ENCODE results near the gene NCAPD2.
A peak's percentile ranks its signal among the peaks of the same experiment; 100 is the strongest.
"Not testable (repeated sequence)": the region's sequence is repeated elsewhere in the genome, so short reads cannot be mapped to it uniquely, and the experiment has no call there.

Gene NCAPD2

DNA sequence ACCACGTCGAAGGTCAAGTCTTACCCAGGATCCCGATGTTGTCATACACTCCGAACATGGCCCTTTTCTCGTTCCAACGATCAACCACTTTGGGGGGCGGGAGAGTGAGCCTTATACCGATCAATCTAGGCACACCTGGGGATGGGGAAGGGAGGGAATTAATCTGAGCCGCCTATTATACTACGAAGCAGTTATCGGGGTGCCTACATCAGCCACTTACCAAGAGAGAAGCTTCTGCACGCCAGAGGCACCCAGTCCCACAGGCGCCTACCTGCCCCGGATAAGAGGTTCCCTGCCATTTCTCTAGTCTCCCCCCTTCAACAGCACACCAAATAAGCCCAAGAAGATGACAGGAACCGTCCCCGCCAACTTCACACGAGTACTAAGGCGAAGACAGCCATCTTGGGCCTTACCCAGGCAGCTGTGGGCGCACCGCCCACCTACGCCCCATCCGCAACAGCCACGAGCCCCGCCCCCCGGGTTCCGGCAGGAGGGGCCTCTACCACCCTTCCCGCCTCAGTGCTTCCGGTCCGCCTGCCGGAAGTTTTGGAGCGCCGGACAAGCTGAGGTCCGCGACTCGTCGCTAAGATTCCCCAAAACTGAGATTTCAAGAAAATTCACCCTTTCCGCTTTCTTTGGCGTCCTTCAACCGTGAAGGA, 935 bp upstream of the NCAPD2 start, which contains the start of gene MRPL51:
MRPL51 (minus strand) TSS at position 425 of the 659 bp plus-strand sequence; CDS start at position 299, 126 bp downstream.
- Histone ChIP-seq H3K4me3 (peak within 1 kb of the TSS; percentile 83), H3K27ac (peak within 1 kb of the TSS; percentile 73 to 96)
- DNase-seq (ENCODE audit: low spot score) = peak; percentile 96
- TF ChIP-seq, protein P1, sequence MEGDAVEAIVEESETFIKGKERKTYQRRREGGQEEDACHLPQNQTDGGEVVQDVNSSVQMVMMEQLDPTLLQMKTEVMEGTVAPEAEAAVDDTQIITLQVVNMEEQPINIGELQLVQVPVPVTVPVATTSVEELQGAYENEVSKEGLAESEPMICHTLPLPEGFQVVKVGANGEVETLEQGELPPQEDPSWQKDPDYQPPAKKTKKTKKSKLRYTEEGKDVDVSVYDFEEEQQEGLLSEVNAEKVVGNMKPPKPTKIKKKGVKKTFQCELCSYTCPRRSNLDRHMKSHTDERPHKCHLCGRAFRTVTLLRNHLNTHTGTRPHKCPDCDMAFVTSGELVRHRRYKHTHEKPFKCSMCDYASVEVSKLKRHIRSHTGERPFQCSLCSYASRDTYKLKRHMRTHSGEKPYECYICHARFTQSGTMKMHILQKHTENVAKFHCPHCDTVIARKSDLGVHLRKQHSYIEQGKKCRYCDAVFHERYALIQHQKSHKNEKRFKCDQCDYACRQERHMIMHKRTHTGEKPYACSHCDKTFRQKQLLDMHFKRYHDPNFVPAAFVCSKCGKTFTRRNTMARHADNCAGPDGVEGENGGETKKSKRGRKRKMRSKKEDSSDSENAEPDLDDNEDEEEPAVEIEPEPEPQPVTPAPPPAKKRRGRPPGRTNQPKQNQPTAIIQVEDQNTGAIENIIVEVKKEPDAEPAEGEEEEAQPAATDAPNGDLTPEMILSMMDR (IDR thresholded peaks at IDR 0.05) = no peak

DNA sequence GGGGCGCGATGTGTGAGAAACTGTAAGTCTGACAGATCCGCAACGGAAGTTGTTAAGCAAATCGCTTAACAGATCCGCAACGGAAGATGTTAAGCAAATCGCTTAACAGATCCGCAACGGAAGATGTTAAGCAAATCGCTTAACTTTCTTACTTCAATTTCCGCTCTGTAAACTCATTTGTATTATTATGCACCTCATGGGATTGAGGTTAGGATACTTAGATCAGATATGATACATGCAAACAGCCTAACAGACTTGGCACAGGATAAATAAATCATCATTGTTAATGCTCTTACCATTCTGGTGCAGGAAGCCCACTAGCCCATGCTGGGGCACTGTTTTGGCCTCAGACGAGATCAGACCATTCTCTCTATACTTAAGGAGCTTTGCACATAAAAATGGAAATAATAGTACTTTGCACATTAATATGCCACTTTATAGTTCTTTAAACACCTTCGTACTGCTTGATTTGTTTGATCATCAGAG, 399 bp downstream of the NCAPD2 start:
- peak overlapping the region; percentile 83 for H3K4me3 ChIP-seq
- H3K27ac ChIP-seq = peak overlapping the region in 1 of 2 donors; percentile 96
- DNase-seq (ENCODE audit: low spot score) = no peak

DNA sequence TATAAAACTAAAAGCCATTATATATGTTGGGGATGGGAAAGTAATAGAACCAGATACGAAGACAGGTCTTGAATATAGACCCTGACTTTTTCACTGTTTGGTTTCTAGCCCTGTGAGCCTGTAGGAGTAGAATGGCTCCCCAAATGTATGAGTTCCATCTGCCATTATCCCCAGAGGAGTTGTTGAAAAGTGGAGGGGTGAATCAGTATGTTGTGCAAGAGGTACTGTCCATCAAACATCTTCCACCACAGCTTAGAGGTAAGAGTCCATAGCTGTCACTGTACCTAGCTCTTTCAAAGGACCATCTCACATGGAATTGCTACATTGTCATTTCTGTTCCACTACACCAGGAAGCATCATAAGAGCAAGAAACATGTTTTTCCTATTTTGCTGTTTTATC, 1.1 kb downstream of the NCAPD2 start:
- TF ChIP-seq, protein P1 (IDR thresholded peaks at IDR 0.05) = no peak
- Histone ChIP-seq H3K27ac (no peak overlapping the region), H3K4me3 (peak overlapping the region; percentile 83)
- no peak for DNase-seq (ENCODE audit: low spot score)

More for the DNA sequence above, 399 bp downstream of the NCAPD2 start:
- TF ChIP-seq, protein P1 (IDR thresholded peaks at IDR 0.05) = no peak

DNA sequence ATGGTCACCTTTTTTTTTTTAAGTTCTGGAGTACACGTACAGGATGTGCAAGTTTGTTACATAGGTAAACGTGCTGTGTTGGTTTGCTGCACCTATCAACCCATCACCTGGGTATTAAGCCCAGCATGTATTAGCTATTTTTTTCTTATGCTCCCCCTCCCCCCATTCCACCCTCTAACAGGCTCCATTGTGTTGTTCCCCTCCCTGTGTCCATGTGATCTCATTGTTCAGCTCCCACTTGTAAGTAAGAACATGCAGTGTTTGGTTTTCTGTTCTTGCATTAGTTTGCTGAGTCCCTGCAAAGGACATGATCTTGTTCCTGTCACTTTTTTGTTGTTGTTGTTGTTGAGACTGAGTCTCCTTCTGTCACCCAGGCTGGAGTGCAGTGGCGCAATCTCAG, 3.4 kb downstream of the NCAPD2 start:
- H3K4me3 ChIP-seq; H3K27ac ChIP-seq; DNase-seq (ENCODE audit: low spot score): not testable (repeated sequence)

DNA sequence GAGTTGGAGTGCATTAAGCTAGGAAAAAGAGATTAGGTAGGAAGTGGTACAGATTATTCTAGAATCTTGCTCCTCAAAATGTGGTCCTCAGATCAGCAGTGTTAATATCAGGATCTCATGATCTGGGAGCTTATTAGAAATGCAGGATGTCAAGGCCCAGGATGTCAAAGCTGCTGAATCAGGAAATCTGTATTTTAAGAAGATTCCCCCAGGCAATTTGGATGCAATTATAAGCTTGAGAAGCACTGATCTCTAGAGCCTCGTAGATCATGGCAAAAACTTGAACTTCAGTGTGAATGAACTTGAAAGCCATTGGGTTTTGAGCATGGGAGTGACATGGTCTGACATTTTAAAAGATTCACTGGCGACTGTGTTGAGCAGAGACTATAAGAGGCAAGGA, 6.6 kb downstream of the NCAPD2 start:
- Histone ChIP-seq H3K27ac (no peak overlapping the region), H3K4me3 (no peak overlapping the region)
- no peak for DNase-seq (ENCODE audit: low spot score)
- TF ChIP-seq, protein P1 (IDR thresholded peaks at IDR 0.05) = no peak

DNA sequence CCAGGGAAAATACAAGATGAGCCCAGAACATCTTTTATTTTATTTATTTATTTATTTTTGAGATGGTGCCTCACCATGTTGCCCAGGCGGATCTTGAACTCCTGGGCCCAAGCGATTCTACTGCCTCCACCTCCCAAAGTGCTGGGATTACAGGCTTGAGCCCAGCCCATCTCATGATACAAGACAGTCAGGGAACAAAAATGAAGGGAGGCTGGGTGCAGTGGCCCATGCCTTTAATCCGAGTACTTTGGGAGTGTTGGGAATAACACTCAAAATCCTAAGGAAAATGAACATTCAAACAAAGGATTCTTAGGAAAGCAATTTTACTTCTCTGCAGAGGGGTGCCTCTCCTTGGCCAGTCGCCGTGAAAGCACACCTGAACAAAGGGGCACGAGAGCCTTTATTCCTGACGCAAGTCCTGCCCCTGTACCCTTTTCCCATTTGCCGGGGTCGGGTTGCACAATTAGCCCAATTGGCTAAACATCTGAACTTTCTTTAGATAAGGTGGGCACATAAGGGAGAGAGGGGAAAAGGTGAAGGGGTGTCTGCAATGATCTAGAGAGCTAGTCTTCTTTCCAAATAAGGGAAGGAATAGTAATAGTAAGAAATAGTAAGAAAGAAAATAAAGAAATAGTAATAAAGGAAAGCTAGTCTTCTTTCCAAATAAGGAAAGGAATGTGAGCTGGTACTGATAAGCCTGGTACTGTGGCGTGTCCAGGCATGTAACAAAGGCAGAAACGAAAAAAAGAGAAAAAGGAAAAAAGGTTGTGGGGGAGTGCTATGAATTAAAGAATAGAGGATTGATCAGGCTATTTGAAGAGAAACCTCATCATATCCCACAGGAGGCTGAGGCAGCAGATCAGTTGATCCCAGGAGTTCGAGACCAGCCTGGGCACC, 13.4 kb downstream of the NCAPD2 start:
- Histone ChIP-seq H3K4me3 (no peak overlapping the region), H3K27ac (peak overlapping the region; percentile 48 to 62)
- TF ChIP-seq, protein P1 (IDR thresholded peaks at IDR 0.05) = no peak
- no peak for DNase-seq (ENCODE audit: low spot score)

DNA sequence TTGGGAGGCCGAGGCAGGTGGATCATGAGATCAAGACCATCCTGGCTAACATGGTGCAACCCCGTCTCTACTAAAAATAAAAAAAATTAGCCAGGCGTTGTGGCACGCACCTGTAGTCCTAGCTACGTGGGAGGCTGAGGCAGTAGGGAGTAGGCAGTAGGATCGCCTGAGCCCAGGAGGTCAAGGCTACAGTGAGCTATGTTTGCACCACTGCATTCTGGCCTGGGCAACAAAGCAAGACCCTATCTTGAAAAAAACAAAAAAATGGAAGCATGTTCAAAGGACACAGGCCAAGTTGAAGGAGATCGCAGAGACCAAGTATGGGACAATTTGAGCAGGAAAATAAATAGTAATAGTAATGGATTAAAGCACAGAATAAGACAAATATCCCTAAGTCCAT, 14.2 kb downstream of the NCAPD2 start:
- H3K27ac ChIP-seq = peak overlapping the region; percentile 48 to 62
- no peak overlapping the region for H3K4me3 ChIP-seq
- no peak for DNase-seq (ENCODE audit: low spot score)
- TF ChIP-seq, protein P1 (IDR thresholded peaks at IDR 0.05) = no peak
